Activated T-cell treated with anti-CD3 and anti-CD28 coated beads, Interleukin-2, amount 50 U/mL, for 4 hours (primary cell): ENCODE measurements around the gene IL12B. TPM values are rescaled to one million over a fixed set of nuclear protein-coding genes. Genes with fewer than 3 reads are reported as not detected.
"Not testable (repeated sequence)": the region's sequence is repeated elsewhere in the genome, so short reads cannot be mapped to it uniquely, and the experiment has no call there.

Experiments
- ATAC-seq, 2 donors: fragments of 200-7000 bp; cut with Tn5 transposase; one replicate each; pipeline ENCODE4 v1.10.0; 2021
- DNase-seq: peaks from one replicate; pipeline ENCODE4 v3.0.0-alpha.2; 2020
- H3K27me3 Mint-ChIP-seq: one replicate; pipeline ENCODE4 v1.8.0; 2021; ENCODE audit warnings: low read depth, mixed read lengths
- H3K36me3 Mint-ChIP-seq: one replicate; pipeline ENCODE4 v1.8.0; 2022; ENCODE audit warnings: mixed read lengths; ENCODE audit not compliant: insufficient read depth
- H3K4me1 Mint-ChIP-seq: one replicate; pipeline ENCODE4 v1.8.0; 2021; ENCODE audit warnings: low read depth, mixed read lengths
- H3K4me3 Mint-ChIP-seq: one replicate; pipeline ENCODE4 v1.8.0; 2021; ENCODE audit warnings: mild to moderate bottlenecking, moderate library complexity, mixed read lengths
- H3K9me3 Mint-ChIP-seq: one replicate; pipeline ENCODE4 v1.8.0; 2021; ENCODE audit warnings: mixed read lengths
- total RNA-seq, 3 donors: library from RNA; stranded (reverse); gene quantifications; one replicate each; pipeline ENCODE4 v1.2.1, GENCODE V29; 2021

Gene IL12B
- total RNA-seq, 3 donors from 2014 or later = not detected

DNA sequence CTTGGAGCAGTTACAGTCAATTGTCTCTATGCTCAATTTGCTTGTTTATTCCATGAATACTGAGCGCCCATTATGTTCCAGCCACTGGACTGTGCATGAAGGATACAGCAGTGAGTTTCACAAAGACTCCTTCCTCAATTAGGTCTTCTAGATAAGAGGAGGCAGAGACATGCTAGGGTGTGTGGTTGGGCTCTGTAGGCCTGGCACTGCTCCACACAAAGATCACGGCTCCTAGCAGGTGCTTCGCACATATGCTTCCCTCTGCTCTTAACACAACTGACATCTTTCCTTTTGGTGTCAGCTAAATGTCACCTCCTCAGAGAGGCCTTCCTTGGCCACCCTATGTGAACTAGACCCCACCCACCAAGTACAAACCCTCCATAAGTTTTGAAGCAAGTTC is 10.9 kb downstream of the IL12B start:
- H3K4me3 Mint-ChIP-seq = no peak overlapping the region
- ATAC-seq = no peak

DNA sequence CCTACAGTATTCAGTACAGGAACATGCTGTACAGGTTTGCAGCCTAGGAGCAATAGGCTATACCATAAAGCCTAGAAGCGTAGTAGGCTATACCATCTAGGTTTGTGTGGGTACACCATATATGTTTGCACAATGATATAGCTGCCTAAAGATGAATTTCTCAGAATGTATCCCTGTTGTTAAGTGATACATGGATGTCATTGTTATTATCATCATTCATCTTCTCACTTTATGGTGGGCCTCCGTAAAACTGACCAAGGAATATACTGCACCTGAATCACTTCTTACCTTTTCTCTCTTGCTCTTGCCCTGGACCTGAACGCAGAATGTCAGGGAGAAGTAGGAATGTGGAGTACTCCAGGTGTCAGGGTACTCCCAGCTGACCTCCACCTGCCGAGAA is 11.8 kb downstream of the IL12B start:
- ATAC-seq = no peak
- Mint-ChIP-seq H3K4me1 (no peaks in the 10 kb centered on the region), H3K27me3 (peaks cover 3% of the 10 kb centered on the region)

More for the DNA sequence above, 10.9 kb downstream of the IL12B start:
- Mint-ChIP-seq H3K9me3 (no peaks in the 10 kb centered on the region), H3K27me3 (no peaks in the 10 kb centered on the region), H3K4me1 (no peaks in the 10 kb centered on the region), H3K36me3 (no peaks in the 10 kb centered on the region)
- no peak for DNase-seq

DNA sequence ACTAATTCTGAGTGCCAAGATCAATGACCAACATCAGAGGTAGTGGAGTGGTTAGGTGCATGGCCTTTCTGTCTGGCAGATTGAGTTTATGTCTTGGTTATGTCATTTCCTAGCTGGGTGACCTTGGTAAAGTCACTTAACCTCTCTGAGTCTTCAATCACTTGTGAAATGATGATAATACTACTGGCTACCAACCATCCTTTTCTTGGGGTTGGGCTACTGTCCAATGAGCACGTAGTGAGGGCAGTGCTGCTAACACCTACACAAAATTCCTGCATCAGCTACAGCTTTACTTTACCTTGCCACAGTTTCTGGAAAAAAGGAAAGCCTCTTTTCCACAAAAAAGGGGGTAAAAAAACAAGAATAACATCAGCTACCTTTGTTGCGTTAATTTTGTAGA is 12.4 kb downstream of the IL12B start:
- H3K4me3 Mint-ChIP-seq = no peak overlapping the region
- H3K9me3 Mint-ChIP-seq = no peaks in the 10 kb centered on the region
- ATAC-seq (no peak), DNase-seq (no peak)
- no peaks in the 10 kb centered on the region for H3K4me1 Mint-ChIP-seq
- no peaks in the 10 kb centered on the region for H3K36me3 Mint-ChIP-seq
- H3K27me3 Mint-ChIP-seq = peaks cover 3% of the 10 kb centered on the region

More for the DNA sequence above, 11.8 kb downstream of the IL12B start:
- DNase-seq = no peak
- no peaks in the 10 kb centered on the region for H3K36me3 Mint-ChIP-seq
- H3K4me3 Mint-ChIP-seq = no peak overlapping the region
- no peaks in the 10 kb centered on the region for H3K9me3 Mint-ChIP-seq

DNA sequence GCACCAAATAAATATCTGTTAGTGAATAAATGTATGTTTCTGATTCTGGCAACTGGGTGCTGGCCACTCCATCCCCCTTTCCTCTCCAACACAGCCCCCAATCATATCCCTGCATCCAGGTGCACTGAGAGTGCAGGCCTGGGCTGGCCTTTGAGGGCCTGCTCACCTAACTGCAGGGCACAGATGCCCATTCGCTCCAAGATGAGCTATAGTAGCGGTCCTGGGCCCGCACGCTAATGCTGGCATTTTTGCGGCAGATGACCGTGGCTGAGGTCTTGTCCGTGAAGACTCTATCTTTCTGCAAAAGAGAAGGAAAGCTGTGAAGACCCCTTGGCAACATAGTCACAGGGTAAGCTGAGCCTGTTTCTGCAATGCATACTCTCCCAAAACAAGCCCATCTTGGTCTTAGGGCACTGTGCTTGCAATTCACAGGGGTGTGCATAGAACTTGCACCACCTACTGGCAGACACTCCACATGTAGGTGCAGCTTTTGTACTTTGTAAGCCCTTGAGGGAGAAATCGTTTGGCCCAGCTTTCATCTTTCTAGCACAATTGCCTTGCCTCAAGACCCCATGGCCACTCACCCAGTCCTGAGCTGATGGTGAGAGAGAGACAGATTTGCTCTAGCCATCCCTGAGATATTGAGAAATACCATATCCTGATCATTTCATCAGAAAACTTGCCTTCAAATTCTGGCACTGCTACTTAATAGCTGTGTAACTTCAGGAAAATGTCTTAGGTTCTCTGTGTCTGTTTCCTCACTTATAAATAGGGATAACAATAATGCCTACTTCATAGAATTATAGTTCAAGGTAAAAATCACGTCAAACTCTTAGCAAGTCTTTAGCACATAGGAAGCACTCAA is 13.5 kb downstream of the IL12B start:
- Mint-ChIP-seq H3K36me3 (no peaks in the 10 kb centered on the region), H3K4me1 (no peaks in the 10 kb centered on the region), H3K9me3 (no peaks in the 10 kb centered on the region), H3K4me3 (no peak overlapping the region), H3K27me3 (peaks cover 5% of the 10 kb centered on the region)
- peak; percentile 52 to 63 for ATAC-seq
- peak; percentile 35 for DNase-seq

DNA sequence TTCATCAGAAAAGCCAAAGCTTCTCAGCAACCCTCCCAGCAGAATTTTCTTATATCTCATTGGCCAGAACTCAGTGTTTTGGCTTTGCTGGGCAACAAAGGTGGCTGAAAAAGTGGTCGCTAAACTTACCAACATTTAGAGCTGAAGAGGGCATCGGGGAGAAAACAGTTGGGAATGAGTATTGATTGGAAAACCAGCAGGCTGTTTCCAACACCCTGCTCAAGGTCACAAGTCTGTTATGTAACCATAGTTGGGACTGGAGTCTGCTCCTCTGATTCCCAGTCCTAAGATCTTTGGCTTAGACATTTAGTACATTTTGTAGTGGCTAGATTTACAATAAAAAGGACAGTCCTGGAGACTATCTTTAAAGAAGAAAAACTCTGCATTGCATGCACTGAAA is 17.1 kb downstream of the IL12B start:
- Mint-ChIP-seq H3K36me3 (no peaks in the 10 kb centered on the region), H3K27me3 (peaks cover 12% of the 10 kb centered on the region), H3K4me3 (no peak overlapping the region), H3K4me1 (peaks cover 5% of the 10 kb centered on the region), H3K9me3 (no peaks in the 10 kb centered on the region)
- no peak for ATAC-seq
- DNase-seq = no peak

DNA sequence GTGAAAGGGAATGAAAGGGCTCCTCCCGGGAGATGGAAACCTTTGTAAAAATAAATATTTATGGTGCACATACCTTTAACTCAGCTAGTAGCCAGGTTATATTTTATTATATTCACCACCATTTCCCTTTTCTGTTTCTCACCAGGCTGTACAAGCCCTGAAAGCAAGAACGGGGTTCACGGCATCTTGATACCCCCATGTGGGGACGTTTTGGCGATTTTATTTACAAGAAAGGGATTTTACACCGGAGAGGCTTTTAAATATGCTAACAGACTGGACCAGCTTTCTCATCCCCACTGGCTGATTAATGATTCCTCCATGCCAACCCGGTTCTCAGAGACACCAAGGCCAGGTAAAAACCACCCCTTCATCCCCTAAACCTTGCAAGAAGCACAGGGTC is 19.2 kb downstream of the IL12B start:
- H3K4me3 Mint-ChIP-seq = no peak overlapping the region
- H3K9me3 Mint-ChIP-seq = no peaks in the 10 kb centered on the region
- peaks cover 5% of the 10 kb centered on the region for H3K4me1 Mint-ChIP-seq
- no peaks in the 10 kb centered on the region for H3K36me3 Mint-ChIP-seq
- no peak for DNase-seq
- H3K27me3 Mint-ChIP-seq = peaks cover 15% of the 10 kb centered on the region
- no peak for ATAC-seq

DNA sequence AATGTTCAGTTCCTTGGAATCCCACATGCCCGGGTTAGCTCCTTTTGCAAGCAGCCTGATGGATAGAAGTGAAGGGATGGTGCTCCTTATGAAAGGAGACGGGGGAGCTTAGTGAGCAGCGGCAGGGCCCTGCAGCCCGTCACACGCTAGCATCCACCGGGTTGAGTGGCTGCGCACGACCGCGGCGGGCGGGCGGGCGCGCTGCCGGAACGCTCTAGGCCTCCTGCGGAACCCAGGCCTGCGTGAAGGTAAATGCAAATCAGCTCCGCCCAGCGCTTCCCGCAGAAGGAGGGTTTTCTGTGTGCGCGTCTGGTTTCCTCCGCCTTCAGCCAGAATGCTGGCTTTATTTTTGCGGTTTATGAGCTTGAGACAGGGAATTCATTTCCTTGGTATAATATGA is 19.8 kb downstream of the IL12B start:
- H3K27me3 Mint-ChIP-seq = peaks cover 15% of the 10 kb centered on the region
- no peaks in the 10 kb centered on the region for H3K9me3 Mint-ChIP-seq
- H3K4me3 Mint-ChIP-seq = peak overlapping the region; percentile 11
- no peaks in the 10 kb centered on the region for H3K36me3 Mint-ChIP-seq
- ATAC-seq = peak; percentile 89 to 94
- peak; percentile 14 for DNase-seq
- H3K4me1 Mint-ChIP-seq = peaks cover 5% of the 10 kb centered on the region

DNA sequence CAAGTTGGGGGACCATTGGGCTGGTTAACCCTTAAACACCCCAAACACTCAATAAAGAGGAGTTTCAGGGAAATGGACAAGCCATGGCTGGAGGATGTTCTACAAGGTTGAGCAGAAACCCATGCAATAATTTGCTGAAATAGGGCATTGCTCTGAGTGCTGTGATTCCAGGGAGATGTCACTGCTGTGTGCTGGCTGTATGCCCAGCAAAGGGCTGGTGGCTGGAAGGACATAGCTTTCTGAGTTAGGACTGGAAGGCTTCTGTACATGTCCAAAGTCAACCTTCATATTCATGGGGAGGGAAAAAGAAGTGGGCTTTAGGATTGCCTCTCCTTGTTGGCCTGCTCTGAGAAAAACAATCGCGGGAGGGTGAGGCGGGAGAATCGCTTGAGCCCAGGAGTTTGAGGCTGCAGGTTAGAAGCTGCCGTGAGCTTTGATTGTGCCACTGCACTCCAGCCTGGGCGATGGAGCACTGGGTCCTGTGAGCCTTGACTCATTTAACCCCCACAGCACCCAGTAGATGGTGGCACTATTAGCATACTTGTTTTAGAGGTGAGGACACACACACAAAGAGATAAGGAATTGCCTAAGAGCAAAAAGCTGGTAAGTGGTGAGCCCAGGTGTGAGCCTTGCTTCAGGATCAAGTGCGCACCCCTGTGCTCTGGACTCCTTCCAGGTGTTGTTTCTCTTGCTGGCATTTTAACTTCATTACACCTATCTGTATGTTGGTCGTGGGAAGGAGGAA is 20.4 kb downstream of the IL12B start:
- Mint-ChIP-seq H3K4me3 (peak overlapping the region; percentile 11), H3K27me3 (peaks cover 15% of the 10 kb centered on the region), H3K36me3 (no peaks in the 10 kb centered on the region), H3K4me1 (peaks cover 5% of the 10 kb centered on the region), H3K9me3 (no peaks in the 10 kb centered on the region)
- ATAC-seq (no peak), DNase-seq (no peak)

DNA sequence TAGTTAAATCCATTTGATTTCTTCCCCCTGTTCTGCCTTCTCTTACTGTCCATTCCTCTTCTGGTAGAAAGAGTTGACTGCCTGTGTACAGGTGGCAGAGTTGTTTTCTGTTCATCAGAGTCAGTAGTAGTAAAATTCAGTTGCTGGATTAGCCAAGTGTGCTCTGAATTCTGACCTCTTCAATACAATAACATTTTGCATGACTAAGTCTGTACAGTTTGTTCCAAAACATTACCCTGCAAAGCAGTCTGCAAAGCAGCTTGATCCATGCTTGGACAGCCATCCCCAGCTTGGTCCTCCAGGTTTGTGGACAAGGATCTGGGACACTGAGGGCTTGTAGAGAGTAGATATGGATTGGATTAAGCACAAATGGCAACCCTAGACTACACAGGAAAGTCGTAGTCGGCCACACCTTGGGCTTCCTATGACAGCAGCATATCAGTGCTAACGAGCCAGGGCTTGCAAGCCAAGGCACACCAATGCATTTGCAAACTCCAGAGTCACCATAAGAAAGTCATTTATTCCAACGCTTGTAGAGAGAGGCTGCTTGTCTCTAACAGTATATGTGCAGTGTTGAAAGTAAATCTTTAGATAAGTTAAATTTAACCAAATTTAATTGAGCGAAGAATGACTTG is 25.2 kb downstream of the IL12B start:
- DNase-seq = no peak
- H3K9me3 Mint-ChIP-seq = peaks cover 25% of the 10 kb centered on the region
- H3K4me1 Mint-ChIP-seq = no peaks in the 10 kb centered on the region
- H3K36me3 Mint-ChIP-seq = peaks cover 4% of the 10 kb centered on the region
- H3K4me3 Mint-ChIP-seq = no peak overlapping the region
- H3K27me3 Mint-ChIP-seq = peaks cover 9% of the 10 kb centered on the region
- ATAC-seq = no peak

DNA sequence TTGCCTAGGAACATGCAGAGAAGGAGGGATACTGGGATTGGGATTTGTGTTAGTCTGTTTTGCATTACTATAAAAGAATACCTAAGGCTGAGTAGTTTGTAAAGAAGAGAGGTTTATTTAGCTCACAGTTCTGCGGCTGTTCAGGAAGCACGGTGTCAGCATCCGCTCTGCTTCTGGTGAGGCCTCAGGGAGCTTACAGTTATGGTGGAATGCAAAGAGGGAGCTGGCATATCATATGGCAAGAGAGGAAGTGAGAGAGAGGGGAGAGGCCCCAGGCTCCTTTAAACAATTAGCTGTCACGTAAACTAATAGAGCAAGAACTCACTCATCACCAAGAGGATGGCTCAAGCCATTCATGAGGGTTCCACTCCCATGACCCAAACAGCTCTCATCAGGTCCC is 27.0 kb downstream of the IL12B start:
- H3K36me3 Mint-ChIP-seq = peaks cover 10% of the 10 kb centered on the region
- H3K27me3 Mint-ChIP-seq = peaks cover 8% of the 10 kb centered on the region
- ATAC-seq (no peak), DNase-seq (no peak)
- H3K9me3 Mint-ChIP-seq = peaks cover 34% of the 10 kb centered on the region
- no peak overlapping the region for H3K4me3 Mint-ChIP-seq
- no peaks in the 10 kb centered on the region for H3K4me1 Mint-ChIP-seq

DNA sequence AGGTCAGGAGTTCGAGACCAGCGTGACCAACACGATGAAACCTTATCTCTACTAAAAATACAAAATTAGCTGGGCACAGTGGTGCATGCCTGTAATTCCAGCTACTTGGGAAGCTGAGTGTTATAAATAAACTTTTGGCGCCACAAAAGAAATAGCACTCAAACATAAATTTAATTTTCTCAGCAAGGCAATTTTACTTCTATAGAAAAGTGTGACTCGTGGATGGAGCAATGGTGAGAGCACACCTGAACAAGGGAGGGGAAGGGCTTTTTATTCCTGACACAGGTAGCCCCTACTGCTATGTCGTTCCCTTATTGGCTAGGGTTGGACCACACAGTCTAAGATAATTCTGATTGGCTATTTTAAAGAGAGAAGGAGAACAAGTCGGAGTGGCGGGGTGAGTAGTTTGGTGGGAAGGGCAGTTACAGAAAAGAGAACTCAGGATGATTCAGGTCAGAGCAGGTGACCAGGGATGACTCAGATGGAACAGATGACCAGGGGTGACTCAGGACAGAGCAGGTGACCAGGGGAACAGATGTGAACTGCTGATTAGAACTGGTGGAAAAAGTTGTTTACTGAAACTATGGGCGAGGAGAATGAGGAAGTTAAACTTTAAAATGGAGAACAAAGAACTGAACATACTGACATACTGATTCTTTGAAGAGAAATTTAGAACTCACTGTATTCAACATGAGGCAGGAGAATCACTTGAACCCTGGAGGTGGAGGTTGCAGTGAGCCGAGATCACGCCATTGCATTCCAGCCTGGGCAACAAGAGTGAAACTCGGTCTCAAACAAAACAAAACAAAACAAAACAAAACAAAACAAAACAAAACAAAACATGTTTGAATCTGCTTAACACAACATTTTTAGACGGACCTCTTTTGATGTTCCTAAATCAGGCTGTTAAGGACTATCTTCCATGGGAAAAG is 28.1 kb downstream of the IL12B start:
- not testable (repeated sequence) for H3K4me3 Mint-ChIP-seq, DNase-seq, H3K27me3 Mint-ChIP-seq, ATAC-seq, H3K4me1 Mint-ChIP-seq
- Mint-ChIP-seq H3K36me3 (peaks cover 10% of the 10 kb centered on the region), H3K9me3 (peaks cover 45% of the 10 kb centered on the region)

DNA sequence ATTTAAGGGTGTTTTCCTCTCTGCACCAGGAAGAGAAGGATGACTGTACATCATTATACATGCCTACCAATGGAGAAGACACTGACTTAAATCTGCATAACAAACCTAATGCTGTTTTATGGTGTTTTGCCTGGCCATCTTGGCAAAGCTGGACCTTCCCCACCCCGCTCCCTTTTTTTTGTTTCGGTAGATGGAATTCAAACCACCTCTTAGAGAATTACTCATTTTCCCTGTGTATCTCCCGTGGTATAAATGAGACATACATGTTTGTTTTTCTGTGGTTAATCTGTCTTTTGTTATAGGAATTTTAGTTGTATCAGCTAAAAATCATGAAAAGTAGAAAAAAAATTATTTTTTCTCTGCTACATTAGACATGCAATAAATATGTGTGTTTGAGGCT is 28.8 kb downstream of the IL12B start:
- H3K4me3 Mint-ChIP-seq = no peak overlapping the region
- peaks cover 10% of the 10 kb centered on the region for H3K36me3 Mint-ChIP-seq
- peaks cover 46% of the 10 kb centered on the region for H3K9me3 Mint-ChIP-seq
- H3K4me1 Mint-ChIP-seq = no peaks in the 10 kb centered on the region
- ATAC-seq = no peak
- no peak for DNase-seq
- H3K27me3 Mint-ChIP-seq = peaks cover 7% of the 10 kb centered on the region

DNA sequence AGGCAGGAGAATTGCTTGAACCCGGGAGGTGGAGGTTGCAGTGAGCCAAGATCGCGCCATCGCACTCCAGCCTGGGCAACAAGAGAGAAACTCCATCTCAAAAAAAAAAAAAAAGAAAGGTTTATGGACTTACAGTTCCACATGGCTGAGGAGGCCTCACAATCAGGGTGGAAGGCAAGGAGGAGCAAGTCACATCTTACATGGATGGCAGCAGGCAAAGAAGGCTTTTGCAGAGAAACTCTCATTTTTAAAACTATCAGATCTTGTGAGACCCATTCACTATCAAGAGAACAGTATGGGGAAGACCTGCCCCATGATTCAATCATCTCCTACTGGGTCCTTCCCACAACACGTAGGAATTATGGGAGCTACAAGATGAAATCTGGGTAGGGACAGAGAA is 33.0 kb downstream of the IL12B start:
- not testable (repeated sequence) for H3K4me3 Mint-ChIP-seq, ATAC-seq, DNase-seq, H3K27me3 Mint-ChIP-seq, H3K4me1 Mint-ChIP-seq
- H3K9me3 Mint-ChIP-seq = peaks cover 37% of the 10 kb centered on the region
- peaks cover 13% of the 10 kb centered on the region for H3K36me3 Mint-ChIP-seq

DNA sequence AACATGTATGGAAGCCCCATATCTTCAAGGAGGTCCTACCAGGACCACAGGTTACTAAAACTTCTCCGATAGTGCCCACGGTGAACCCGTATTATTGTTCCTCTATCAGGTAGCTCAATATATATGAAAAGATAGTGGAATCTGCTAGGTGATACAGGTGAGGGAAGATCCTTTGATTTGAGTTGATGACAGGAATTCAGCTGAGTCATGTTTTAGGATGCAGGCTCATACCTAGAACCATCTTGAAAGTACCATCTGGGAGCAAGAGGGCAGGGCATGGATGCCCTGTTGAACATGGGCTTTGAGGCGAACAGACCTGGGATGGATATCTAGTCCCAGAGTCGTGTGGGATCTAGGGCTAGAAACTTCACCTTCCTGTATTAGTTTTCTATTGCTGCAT is 35.4 kb downstream of the IL12B start:
- DNase-seq (no peak), ATAC-seq (no peak)
- H3K9me3 Mint-ChIP-seq = peaks cover 21% of the 10 kb centered on the region
- peaks cover 10% of the 10 kb centered on the region for H3K36me3 Mint-ChIP-seq
- no peaks in the 10 kb centered on the region for H3K4me1 Mint-ChIP-seq
- H3K27me3 Mint-ChIP-seq = peaks cover 3% of the 10 kb centered on the region
- H3K4me3 Mint-ChIP-seq = no peak overlapping the region
